Fibroblast of the aortic adventitia (primary cell): Measurements from ENCODE around the gene TECTA. TPM values are rescaled to one million over a fixed set of nuclear protein-coding genes. Genes with fewer than 3 reads are reported as not detected.

Experiments
- DNase-seq: peaks from one replicate; pipeline ENCODE4 v3.0.0-alpha.2; 2010; ENCODE audit warnings: low read depth
- H3K4me3 ChIP-seq: 2 replicates; pipeline ENCODE4 v1.5.1; 2011; ENCODE audit warnings: low read depth, mild to moderate bottlenecking, control low read depth, low read length, moderate library complexity
- total RNA-seq: library from RNA; depleted of rRNA; stranded (reverse); fragments of >200 nt; gene quantifications from 2 replicates; pipeline ENCODE4 v1.2.3, GENCODE V29; 2012; ENCODE audit warnings: low replicate concordance
- TF ChIP-seq, protein P1 (sequence below): IDR thresholded peaks from 2 replicates; pipeline ENCODE4 v1.5.1; 2011; ENCODE audit warnings: mild to moderate bottlenecking, low read length, control low read depth, inconsistent platforms; ENCODE audit not compliant: insufficient read depth

Gene TECTA
- total RNA-seq, 1 donor, result 0.36 TPM

DNA sequence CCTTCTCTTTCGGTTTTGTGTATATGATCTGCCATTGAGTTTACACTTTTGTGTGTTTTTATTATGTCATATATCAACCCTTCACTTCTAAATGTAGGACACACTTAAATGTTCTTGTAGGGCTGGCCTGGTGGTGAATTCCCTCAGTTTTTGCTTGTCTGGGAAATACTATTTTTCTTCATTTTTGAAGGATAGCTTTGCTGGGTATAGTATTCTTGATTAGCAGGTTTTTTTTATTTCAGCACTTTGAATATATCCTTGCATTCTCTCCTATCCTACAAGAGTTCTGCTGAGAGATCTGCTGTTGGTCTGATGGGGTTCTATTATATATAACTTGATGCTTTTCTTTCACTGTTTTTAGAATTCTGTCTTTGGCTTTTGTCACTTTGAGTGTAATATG lies 79.1 kb downstream of the TECTA start:
- no peak for DNase-seq
- TF ChIP-seq, protein P1, sequence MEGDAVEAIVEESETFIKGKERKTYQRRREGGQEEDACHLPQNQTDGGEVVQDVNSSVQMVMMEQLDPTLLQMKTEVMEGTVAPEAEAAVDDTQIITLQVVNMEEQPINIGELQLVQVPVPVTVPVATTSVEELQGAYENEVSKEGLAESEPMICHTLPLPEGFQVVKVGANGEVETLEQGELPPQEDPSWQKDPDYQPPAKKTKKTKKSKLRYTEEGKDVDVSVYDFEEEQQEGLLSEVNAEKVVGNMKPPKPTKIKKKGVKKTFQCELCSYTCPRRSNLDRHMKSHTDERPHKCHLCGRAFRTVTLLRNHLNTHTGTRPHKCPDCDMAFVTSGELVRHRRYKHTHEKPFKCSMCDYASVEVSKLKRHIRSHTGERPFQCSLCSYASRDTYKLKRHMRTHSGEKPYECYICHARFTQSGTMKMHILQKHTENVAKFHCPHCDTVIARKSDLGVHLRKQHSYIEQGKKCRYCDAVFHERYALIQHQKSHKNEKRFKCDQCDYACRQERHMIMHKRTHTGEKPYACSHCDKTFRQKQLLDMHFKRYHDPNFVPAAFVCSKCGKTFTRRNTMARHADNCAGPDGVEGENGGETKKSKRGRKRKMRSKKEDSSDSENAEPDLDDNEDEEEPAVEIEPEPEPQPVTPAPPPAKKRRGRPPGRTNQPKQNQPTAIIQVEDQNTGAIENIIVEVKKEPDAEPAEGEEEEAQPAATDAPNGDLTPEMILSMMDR, result no peak

DNA sequence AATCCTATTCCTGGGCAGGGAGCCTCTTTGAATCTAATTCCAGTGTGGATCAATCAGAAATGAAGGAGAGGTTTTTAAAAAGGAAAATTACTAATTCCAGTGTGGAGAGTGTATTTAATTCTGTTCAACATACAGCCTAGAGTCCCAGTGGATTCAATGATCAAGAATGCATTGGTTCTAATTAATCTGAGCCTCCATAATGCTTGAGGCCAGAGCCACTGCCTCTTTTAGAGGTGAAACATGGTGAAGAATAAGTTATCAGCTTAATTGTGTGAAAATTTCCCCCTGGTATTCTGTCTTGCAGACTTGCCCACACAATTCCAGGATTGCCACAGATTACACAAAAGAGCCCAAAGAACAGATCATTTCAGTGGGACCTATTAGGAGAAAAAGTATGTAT lies 87.7 kb downstream of the TECTA start:
- TF ChIP-seq, protein P1, result no peak
- no peak for DNase-seq
- no peak overlapping the region for H3K4me3 ChIP-seq

More for the DNA sequence above, 79.1 kb downstream of the TECTA start:
- H3K4me3 ChIP-seq, result no peak overlapping the region

DNA sequence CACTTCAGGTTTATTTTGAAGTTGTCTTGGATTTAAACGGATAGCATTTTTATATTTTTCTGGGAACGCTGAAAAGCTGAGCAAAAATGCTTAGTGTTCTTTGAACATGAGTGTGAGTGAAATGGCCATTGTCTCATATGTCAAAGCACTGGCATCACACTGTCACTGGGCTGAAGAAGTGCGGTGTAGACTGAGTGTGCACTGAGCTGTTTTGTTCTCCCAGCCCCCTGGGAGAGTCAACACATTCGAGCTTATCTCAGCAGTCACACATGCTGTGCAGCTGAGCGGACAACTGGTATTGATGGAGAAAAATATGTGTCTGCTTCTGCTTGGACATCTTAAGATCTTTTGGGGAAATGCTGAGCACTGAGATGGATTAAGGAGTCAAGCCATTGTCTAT lies 90.8 kb downstream of the TECTA start:
- DNase-seq, result no peak
- no peak overlapping the region for H3K4me3 ChIP-seq
- TF ChIP-seq, protein P1, result no peak

DNA sequence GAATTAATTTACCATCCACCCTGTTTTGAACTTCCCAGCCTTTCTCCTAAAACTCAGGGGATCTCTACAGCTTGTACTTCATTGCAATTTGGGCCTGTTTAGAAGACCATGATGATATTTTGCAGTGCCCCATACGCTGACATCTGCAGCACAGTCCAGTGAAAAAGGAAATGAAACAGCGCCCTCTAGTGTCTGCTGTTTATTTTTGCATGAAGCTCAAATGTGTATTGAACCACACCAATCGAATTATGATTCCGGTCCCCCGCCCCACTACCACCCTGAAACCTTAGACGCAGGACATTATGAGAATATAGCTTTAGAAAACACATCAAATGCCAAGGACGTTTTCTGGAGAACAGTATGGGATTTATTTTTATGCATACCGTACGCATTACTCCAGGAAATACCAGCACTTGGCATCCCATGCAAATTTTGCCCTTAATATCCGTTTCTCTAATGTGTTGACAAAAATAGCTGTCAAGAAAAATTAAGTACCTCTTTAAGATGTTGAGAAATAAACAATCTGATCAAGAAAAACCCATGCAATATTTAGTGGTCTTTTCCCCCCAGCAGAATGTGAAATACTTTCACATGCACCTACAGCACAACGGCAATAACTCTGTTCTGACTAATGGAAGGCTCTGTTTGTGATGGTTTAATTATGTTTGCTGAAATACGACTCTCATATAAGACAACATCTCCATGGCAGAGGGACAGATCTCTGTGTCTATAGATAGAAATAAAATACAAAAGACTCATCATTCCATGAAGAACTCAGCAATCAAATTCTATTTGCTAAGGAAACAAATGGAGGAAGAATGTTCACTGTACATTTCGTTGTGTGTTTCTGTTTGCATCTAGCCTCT lies 93.9 kb downstream of the TECTA start:
- peak; percentile 78 for DNase-seq
- TF ChIP-seq, protein P1, result peak; percentile 77
- H3K4me3 ChIP-seq, result no peak overlapping the region

GRCh38 chr11:121198491-121198890 lies 97.4 kb downstream of the TECTA start:
- no peak for DNase-seq
- no peak overlapping the region for H3K4me3 ChIP-seq
- TF ChIP-seq, protein P1, result no peak

GRCh38 chr11:121199516-121199915 lies 98.5 kb downstream of the TECTA start:
- H3K4me3 ChIP-seq, result no peak overlapping the region
- TF ChIP-seq, protein P1, result no peak
- no peak for DNase-seq

DNA sequence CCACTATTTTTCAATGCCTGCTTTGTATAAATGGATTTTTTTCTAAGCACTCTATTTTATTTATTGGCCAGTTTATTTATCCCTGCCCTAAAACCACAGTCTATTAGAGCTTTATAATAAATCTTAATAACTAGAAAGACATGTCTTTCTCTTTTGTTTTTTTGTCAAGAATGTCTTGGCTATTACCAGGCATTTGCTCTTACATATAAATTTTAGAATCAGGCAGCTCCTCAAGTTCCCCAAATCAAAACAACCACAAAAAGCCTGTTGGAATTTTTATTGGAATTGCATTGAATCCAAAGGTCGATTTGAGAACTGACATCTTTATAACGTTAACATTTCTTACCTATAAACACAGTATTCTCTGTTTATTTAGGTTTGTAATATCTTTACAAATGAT lies 105.8 kb downstream of the TECTA start:
- TF ChIP-seq, protein P1, result no peak
- no peak overlapping the region for H3K4me3 ChIP-seq
- no peak for DNase-seq
